Fibroblast of peridontal ligament (primary cell): ENCODE results near the gene MARVELD1.

Experiments used
- DNase-seq: peaks from one replicate; pipeline ENCODE4 v3.0.0-alpha.2; 2010; ENCODE audit errors: extremely low read depth

The MARVELD1 gene

GRCh38 chr10:97755718-97756117 lies 42.2 kb downstream of the MARVELD1 start:
- no peak for DNase-seq

GRCh38 chr10:97757471-97757870 lies 43.9 kb downstream of the MARVELD1 start:
- no peak for DNase-seq

- peak; percentile 62 for DNase-seq
Observed at GRCh38 chr10:97759158-97759887, 45.8 kb downstream of the MARVELD1 start.

DNA sequence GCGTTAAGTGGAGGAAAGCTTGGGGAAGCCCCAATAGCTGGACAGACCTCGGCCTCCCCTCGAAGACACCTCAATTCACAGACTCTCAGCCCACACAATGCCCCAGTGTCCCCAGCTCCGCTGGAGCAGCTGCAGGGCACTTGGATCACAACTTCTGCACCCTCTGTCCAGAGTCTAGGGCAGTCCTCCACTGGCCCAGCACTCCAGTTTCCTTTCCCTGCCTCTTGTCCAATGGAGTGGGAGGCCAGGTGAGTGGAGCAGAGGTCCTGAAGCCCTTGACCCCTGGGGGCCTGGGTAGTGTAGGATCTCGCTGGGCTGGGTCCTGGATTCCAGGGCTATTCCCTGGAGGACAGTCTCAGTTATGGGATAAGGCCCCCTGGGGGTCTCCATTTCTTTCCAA lies 46.4 kb downstream of the MARVELD1 start:
- DNase-seq = no peak

DNA sequence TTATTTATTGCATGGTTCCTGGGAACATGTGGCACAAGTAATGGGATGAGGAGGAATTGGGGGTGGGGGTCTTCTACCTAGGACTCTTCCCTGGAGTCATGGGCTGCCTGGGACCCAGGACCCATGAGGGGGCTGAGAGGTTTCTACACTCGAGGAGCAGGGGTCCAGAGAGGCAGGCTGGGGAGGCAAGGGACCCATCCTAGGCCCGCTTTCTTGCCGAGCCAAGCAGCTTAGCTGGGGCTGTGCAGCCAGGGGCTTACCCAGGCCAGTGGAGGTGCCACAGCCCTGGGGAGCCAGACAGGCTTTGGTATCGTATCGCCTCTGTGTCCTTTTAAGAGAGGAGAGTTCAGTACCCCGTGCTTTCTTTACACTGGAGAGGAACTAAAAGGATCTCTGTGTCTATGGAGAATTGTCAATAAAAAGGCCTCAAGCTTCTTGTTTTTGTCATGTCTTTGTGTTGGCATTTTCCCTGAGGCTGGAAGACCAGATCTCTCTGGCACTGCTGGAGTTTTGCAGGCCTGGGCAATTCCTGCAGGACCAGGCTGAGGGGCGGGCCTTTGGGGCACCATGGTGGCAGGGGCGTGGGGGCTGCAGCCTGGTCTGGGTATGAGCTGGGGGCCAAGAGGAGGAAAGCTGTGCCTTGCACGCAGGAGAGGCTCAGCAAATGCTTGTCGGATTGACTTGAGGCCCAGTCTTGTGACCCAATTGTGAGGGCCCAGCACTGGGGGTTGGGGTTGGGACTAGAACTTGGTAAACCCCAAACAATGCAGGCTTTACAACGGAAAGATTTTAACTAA lies 47.1 kb downstream of the MARVELD1 start:
- no peak for DNase-seq

GRCh38 chr10:97761331-97761865 lies 47.9 kb downstream of the MARVELD1 start:
- no peak for DNase-seq

GRCh38 chr10:97762056-97762455 lies 48.5 kb downstream of the MARVELD1 start:
- DNase-seq = no peak

DNA sequence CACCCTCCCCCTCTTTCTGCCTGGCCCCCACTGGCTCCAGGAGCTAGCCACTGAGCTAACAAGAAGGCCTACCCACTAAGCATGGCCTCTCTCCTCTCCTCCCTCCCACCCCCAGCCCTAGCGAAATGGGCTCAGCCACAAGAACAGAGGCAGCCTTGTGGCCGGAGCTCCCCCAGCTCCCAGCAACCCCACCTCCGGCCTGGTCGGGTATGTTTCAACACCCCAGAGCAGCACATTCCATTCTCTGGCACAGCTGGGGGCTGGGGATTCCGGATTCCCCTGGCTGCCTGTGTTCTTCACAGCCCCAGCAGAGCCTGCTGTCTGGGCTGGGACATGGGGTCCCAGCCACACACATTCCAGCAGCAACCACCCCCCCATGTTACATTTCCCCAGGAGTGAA lies 49.3 kb downstream of the MARVELD1 start:
- peak; percentile 7 for DNase-seq

DNA sequence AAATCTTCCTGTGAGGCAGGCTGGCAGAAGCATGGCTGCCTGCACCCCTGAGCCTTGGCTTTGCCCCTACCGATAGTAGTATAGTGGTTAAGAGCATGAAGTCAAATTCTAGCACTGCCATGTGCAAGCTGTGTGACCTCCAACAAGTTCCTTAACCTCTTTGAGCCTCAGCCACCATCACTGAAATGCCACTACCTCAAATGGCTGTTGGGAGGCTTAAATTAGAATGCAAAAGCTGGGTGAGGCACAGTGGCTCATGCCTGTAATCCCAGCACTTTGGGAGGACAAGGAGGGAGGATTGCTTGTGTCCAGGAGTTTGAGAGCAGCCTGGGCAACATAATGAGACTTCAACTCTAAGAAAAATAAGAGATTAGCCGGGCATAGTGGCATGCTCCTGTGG lies 49.9 kb downstream of the MARVELD1 start:
- DNase-seq = no peak

- DNase-seq = no peak
Observed at GRCh38 chr10:97763947-97764346, 50.4 kb downstream of the MARVELD1 start.

DNA sequence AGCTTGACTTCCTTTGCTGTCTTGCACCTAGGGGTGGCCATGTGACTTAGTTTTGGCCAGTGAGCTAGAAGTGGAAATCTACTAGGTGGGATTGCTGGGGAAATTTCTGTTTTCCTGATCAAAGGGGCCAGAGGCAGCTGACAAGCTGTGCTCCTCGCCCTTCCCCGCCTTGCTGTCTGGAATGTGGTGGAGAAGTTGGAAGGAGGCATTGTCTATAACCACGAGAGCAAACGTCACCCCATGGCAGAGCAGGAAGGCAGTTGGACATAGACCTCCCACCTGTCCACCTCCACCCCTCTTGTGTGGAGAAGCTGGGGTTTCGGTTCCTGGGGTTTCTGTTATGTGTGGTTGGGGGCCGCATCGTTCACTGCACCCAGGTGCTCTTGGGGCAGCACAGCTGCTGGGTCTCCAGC lies 51.0 kb downstream of the MARVELD1 start:
- DNase-seq = no peak

- DNase-seq = no peak
Observed at GRCh38 chr10:97765201-97765600, 51.7 kb downstream of the MARVELD1 start.

GRCh38 chr10:97766106-97766810 lies 52.7 kb downstream of the MARVELD1 start:
- DNase-seq = no peak

GRCh38 chr10:97766996-97767924 lies 53.7 kb downstream of the MARVELD1 start:
- no peak for DNase-seq
